OCI-LY1 (cell line): ENCODE results near the gene C3orf22.

ENCODE experiments used
- EZH2 ChIP-seq: fragments of 200-600 bp; sonication (generic), shearing (Covaris generic); IDR thresholded peaks from 2 replicates; pipeline ENCODE4 v1.8.0; 2017; ENCODE audit warnings: borderline replicate concordance, mixed run types, mild to moderate bottlenecking, antibody characterized with exemption, low read length, moderate library complexity, mixed read lengths
- TF ChIP-seq, protein P1 (sequence below): fragments of 200-600 bp; sonication (generic), shearing (Covaris generic); IDR thresholded peaks from 2 replicates; pipeline ENCODE4 v1.5.1; 2017; ENCODE audit warnings: mild to moderate bottlenecking, antibody characterized with exemption, low read length, moderate library complexity, mixed read lengths

GRCh38 chr3:126573492-126574117 lies 14.9 kb upstream of the C3orf22 start:
- TF ChIP-seq, protein P1, sequence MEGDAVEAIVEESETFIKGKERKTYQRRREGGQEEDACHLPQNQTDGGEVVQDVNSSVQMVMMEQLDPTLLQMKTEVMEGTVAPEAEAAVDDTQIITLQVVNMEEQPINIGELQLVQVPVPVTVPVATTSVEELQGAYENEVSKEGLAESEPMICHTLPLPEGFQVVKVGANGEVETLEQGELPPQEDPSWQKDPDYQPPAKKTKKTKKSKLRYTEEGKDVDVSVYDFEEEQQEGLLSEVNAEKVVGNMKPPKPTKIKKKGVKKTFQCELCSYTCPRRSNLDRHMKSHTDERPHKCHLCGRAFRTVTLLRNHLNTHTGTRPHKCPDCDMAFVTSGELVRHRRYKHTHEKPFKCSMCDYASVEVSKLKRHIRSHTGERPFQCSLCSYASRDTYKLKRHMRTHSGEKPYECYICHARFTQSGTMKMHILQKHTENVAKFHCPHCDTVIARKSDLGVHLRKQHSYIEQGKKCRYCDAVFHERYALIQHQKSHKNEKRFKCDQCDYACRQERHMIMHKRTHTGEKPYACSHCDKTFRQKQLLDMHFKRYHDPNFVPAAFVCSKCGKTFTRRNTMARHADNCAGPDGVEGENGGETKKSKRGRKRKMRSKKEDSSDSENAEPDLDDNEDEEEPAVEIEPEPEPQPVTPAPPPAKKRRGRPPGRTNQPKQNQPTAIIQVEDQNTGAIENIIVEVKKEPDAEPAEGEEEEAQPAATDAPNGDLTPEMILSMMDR = no peak
- no peak for TF ChIP-seq EZH2
